ENCODE measurements around the gene HBG1. TPM values are rescaled to one million over a fixed set of nuclear protein-coding genes. Genes with fewer than 3 reads are reported as not detected.
"Not testable (repeated sequence)": the region's sequence is repeated elsewhere in the genome, so short reads cannot be mapped to it uniquely, and the experiment has no call there.

The HBG1 gene
- not detected in 2 replicates for total RNA-seq (2012; rRNA removed)
- not detected in 2 replicates for polyA plus RNA-seq (2012; rRNA removed)
- polyA plus RNA-seq (2012; cell fraction: cytosol; rRNA removed): not detected in 2 replicates
- polyA plus RNA-seq (2012; cell fraction: nucleus; rRNA removed; ENCODE audit: low replicate concordance): not detected in 2 replicates
- Bru-seq, nascent RNA: not detected
- BruChase-seq, experiment 1, labeled RNA remaining after a 6-hour chase: not detected
- BruChase-seq, experiment 2, labeled RNA remaining after a 2-hour chase: percentile 19 among the genes with signal in this experiment
- long read RNA-seq, partial matches to known transcripts: 0 of 1 reads
- long read RNA-seq, other reads (novel, unspliced or antisense): 0 of 1 reads

- intact Hi-C loops (cut with micrococcal nuclease); CTCF ChIA-PET; H4K8ac ChIP-seq (ENCODE audit: low read depth in 2 of 2, low read length in 2 of 2); H2AK9ac ChIP-seq (replicated peaks; ENCODE audit: low read depth, low read length, poor library complexity); H4K91ac ChIP-seq (ENCODE audit: insufficient read depth, low read depth, low read length); H2BK15ac ChIP-seq (ENCODE audit: low read depth, low read length); H3K9me1 ChIP-seq (ENCODE audit: insufficient read depth, low read length); H3K27me3 ChIP-seq (ENCODE audit: control insufficient read depth, insufficient read depth, low read length); DNase-seq; POLR2A ChIA-PET (ENCODE audit: unreplicated experiment); H3K4me1 ChIP-seq (ENCODE audit: control insufficient read depth, insufficient read depth, low read length); H2BK20ac ChIP-seq (ENCODE audit: low read depth, low read length); H2BK5ac ChIP-seq (ENCODE audit: low read depth, low read length, poor library complexity, severe bottlenecking); H3K4me2 ChIP-seq (ENCODE audit: low read depth, low read length); H2AFZ ChIP-seq (replicated peaks; ENCODE audit: low read length, poor library complexity); H3K56ac ChIP-seq (ENCODE audit: extremely low read depth, insufficient read depth, low read length); H3K23ac ChIP-seq (ENCODE audit: low read depth, low read length); H3K36me3 ChIP-seq (ENCODE audit: control insufficient read depth, insufficient read depth, low read length); H3K9me3 ChIP-seq (ENCODE audit: control insufficient read depth, insufficient read depth, low read length); H2AK5ac ChIP-seq (ENCODE audit: low read depth, low read length); H3K18ac ChIP-seq (ENCODE audit: low read depth, low read length); H3K9ac ChIP-seq (ENCODE audit: low read depth, low read length); in situ Hi-C loops (cut with MboI; ENCODE audit: low sequenced_read_pairs); BruUV-seq (replicated peaks); H3K4ac ChIP-seq (ENCODE audit: low read depth, low read length); H2BK120ac ChIP-seq (ENCODE audit: low read depth, low read length); H3K79me1 ChIP-seq (ENCODE audit: low read depth in 1 of 2, low read length in 2 of 2); H4K5ac ChIP-seq (ENCODE audit: low read depth, low read length); dilution Hi-C loops (cut with HindIII; ENCODE audit: low sequenced_read_pairs, unreplicated experiment); H3K27ac ChIP-seq (ENCODE audit: insufficient read depth, low read length); H3K4me3 ChIP-seq (ENCODE audit: insufficient read depth, low read depth, low read length); H3K14ac ChIP-seq (replicated peaks; ENCODE audit: low read depth, low read length); H4K20me1 ChIP-seq (ENCODE audit: insufficient read depth, low read length): not testable (repeated sequence)
- ATAC-seq (ENCODE audit: low read depth): 0 out of 2 replicates have a peak, but pooled peaks have one; percentile 29
- no CpG with 5 or more reads among the region's 9 CpGs for WGBS, 2 experiments (ENCODE audit: extremely low coverage in 2 of 2, insufficient read length in 1 of 2)
Measured at GRCh38 chr11:5249807-5250396, at the start of gene HBG1. Gene HBG1, minus strand, starts transcription at chr11:5249857. Its CDS starts 53 bp downstream, at chr11:5249804.
